GM23248 (cell line): Measurements from ENCODE around the gene GPR173.

Experiments used
- EZH2 ChIP-seq: fragments of 200-600 bp; sonication (generic); IDR thresholded peaks from 2 replicates; pipeline ENCODE4 v1.6.1; 2018; ENCODE audit warnings: antibody characterized with exemption, mild to moderate bottlenecking; ENCODE audit not compliant: insufficient read depth, poor library complexity, severe bottlenecking
- EZH2phosphoT487 ChIP-seq: fragments of 200-600 bp; sonication (generic); IDR thresholded peaks from 2 replicates; pipeline ENCODE4 v1.6.1; 2018; ENCODE audit warnings: antibody characterized with exemption, moderate library complexity, mild to moderate bottlenecking, low read depth; ENCODE audit not compliant: insufficient read depth

GRCh38 chrX:53094582-53094905, 46.0 kb downstream of the GPR173 start:
- no peak for TF ChIP-seq EZH2phosphoT487
- TF ChIP-seq EZH2 = no peak
